HEK293 (cell line): Measurements from ENCODE around the gene ENDOG.
A peak's percentile ranks its signal among the peaks of the same experiment; 100 is the strongest.

Experiments used
- CTCF ChIA-PET: fragments of 350-600 bp; formaldehyde crosslinking; extraction: SDS; loops from one replicate; lab custom pipeline; 2021; ENCODE audit warnings: antibody characterized with exemption; lab: Yijun Ruan, JAX
- POLR2A ChIA-PET: fragments of 300-600 bp; formaldehyde crosslinking; extraction: SDS; loops from one replicate; lab custom pipeline; 2020; ENCODE audit warnings: antibody characterized with exemption, inconsistent platforms; lab: Yijun Ruan, JAX
- H3K27ac ChIP-seq: fragments of 200-500 bp; sonication (Bioruptor generic); 2 replicates; pipeline ENCODE4 v1.5.1; 2014; ENCODE audit warnings: low read depth, low read length, control low read depth, inconsistent platforms; ENCODE audit errors: extremely low read depth
- H3K36me3 ChIP-seq, 2 experiments: fragments of 200-500 bp in 1 of 2; sonication (Bioruptor generic) in 1 of 2; 1 replicate in 1 of 2; 2 replicates in 1 of 2; pipeline ENCODE4 v1.5.1; 2014 to 2017; ENCODE audit warnings: inconsistent platforms in 2 of 2, low read length in 2 of 2; ENCODE audit not compliant: control insufficient read depth in 2 of 2, insufficient read depth in 1 of 2
- H3K4me1 ChIP-seq: fragments of 200-500 bp; sonication (Bioruptor generic); 2 replicates; pipeline ENCODE4 v1.5.1; 2014; ENCODE audit warnings: mild to moderate bottlenecking, low read length, inconsistent platforms; ENCODE audit not compliant: control insufficient read depth, insufficient read depth
- H3K4me3 ChIP-seq: 2 replicates; pipeline ENCODE4 v1.5.1; 2011; ENCODE audit warnings: low read depth, mild to moderate bottlenecking, control low read depth, low read length, moderate library complexity
- H3K9me3 ChIP-seq: fragments of 200-500 bp; sonication (Bioruptor generic); 2 replicates; pipeline ENCODE4 v1.5.1; 2014; ENCODE audit warnings: low read depth, low read length, inconsistent platforms; ENCODE audit not compliant: control insufficient read depth, insufficient read depth
- EGR2 ChIP-seq: fragments of 450-650 bp; formaldehyde crosslinking; IDR thresholded peaks from 2 replicates; pipeline ENCODE4 v1.5.1; 2016; ENCODE audit warnings: low read depth, missing biosample characterization, missing genetic modification characterization
- GLIS2 ChIP-seq: fragments of 450-650 bp; formaldehyde crosslinking; IDR thresholded peaks from 2 replicates; pipeline ENCODE4 v1.5.1; 2016; ENCODE audit warnings: missing biosample characterization, missing genetic modification characterization
- SCRT1 ChIP-seq: fragments of 450-650 bp; formaldehyde crosslinking; IDR thresholded peaks from 2 replicates; pipeline ENCODE4 v1.5.1; 2016; ENCODE audit warnings: missing biosample characterization, missing genetic modification characterization, borderline replicate concordance
- SCRT2 ChIP-seq: fragments of 450-650 bp; formaldehyde crosslinking; IDR thresholded peaks from 2 replicates; pipeline ENCODE4 v1.5.1; 2016; ENCODE audit warnings: missing biosample characterization, missing genetic modification characterization
- WT1 ChIP-seq: fragments of 450-650 bp; formaldehyde crosslinking; IDR thresholded peaks from 2 replicates; pipeline ENCODE4 v1.5.1; 2016; ENCODE audit warnings: missing biosample characterization, missing genetic modification characterization
- ZBTB17 ChIP-seq: fragments of 450-650 bp; formaldehyde crosslinking; IDR thresholded peaks from 2 replicates; pipeline ENCODE4 v1.5.1; 2016; ENCODE audit warnings: missing biosample characterization, missing genetic modification characterization
- ZFHX2 ChIP-seq: fragments of 450-650 bp; formaldehyde crosslinking; conservative IDR thresholded peaks from 2 replicates; pipeline ENCODE4 v1.5.1; 2016; ENCODE audit warnings: missing biosample characterization, missing genetic modification characterization
- ZNF10 ChIP-seq: fragments of 450-650 bp; formaldehyde crosslinking; IDR thresholded peaks from 2 replicates; pipeline ENCODE4 v1.5.1; 2017; ENCODE audit warnings: missing biosample characterization, missing genetic modification characterization
- ZNF114 ChIP-seq: fragments of 450-650 bp; formaldehyde crosslinking; IDR thresholded peaks from 2 replicates; pipeline ENCODE4 v1.5.0; 2017; ENCODE audit warnings: missing biosample characterization, missing genetic modification characterization
- ZNF211 ChIP-seq: fragments of 450-650 bp; formaldehyde crosslinking; IDR thresholded peaks from 2 replicates; pipeline ENCODE4 v1.5.1; 2016; ENCODE audit warnings: low read depth, missing biosample characterization, missing genetic modification characterization
- ZNF214 ChIP-seq: fragments of 450-650 bp; formaldehyde crosslinking; IDR thresholded peaks from 2 replicates; pipeline ENCODE4 v1.5.1; 2017; ENCODE audit warnings: missing biosample characterization, mild to moderate bottlenecking, missing genetic modification characterization, borderline replicate concordance
- ZNF221 ChIP-seq: fragments of 450-650 bp; formaldehyde crosslinking; IDR thresholded peaks from 2 replicates; pipeline ENCODE4 v1.5.1; 2017; ENCODE audit warnings: missing biosample characterization, missing genetic modification characterization, borderline replicate concordance
- ZNF350 ChIP-seq: fragments of 450-650 bp; formaldehyde crosslinking; IDR thresholded peaks from 2 replicates; pipeline ENCODE4 v1.5.0; 2017; ENCODE audit warnings: missing biosample characterization, mild to moderate bottlenecking, missing genetic modification characterization
- ZNF416 ChIP-seq: fragments of 450-650 bp; formaldehyde crosslinking; IDR thresholded peaks from 2 replicates; pipeline ENCODE4 v1.5.1; 2016; ENCODE audit warnings: missing biosample characterization, missing genetic modification characterization
- ZNF426 ChIP-seq: fragments of 450-650 bp; formaldehyde crosslinking; IDR thresholded peaks from 2 replicates; pipeline ENCODE4 v1.5.1; 2017; ENCODE audit warnings: missing biosample characterization, missing genetic modification characterization, mild to moderate bottlenecking, inconsistent platforms, moderate library complexity
- ZNF561 ChIP-seq: fragments of 450-650 bp; IDR thresholded peaks from 2 replicates; pipeline ENCODE4 v1.5.1; 2018; ENCODE audit warnings: missing biosample characterization, missing genetic modification characterization, borderline replicate concordance
- TF ChIP-seq, protein P1 (sequence below): fragments of 450-650 bp; formaldehyde crosslinking; optimal IDR thresholded peaks from 2 replicates; pipeline ENCODE3; 2016; ENCODE audit warnings: missing biosample characterization, mild to moderate bottlenecking, missing genetic modification characterization
- TF ChIP-seq, protein P2 (sequence below): fragments of 450-650 bp; formaldehyde crosslinking; IDR thresholded peaks from 2 replicates; pipeline ENCODE4 v1.5.1; 2016; ENCODE audit warnings: missing biosample characterization, missing genetic modification characterization
- TF ChIP-seq, protein P3 (sequence below): fragments of 450-650 bp; IDR thresholded peaks from 2 replicates; pipeline ENCODE4 v1.5.1; 2018; ENCODE audit warnings: missing biosample characterization, missing genetic modification characterization
- TF ChIP-seq, protein P4 (sequence below): fragments of 450-650 bp; formaldehyde crosslinking; IDR thresholded peaks from 2 replicates; pipeline ENCODE4 v1.5.1; 2016; ENCODE audit warnings: missing biosample characterization, missing genetic modification characterization

ENDOG gene

DNA sequence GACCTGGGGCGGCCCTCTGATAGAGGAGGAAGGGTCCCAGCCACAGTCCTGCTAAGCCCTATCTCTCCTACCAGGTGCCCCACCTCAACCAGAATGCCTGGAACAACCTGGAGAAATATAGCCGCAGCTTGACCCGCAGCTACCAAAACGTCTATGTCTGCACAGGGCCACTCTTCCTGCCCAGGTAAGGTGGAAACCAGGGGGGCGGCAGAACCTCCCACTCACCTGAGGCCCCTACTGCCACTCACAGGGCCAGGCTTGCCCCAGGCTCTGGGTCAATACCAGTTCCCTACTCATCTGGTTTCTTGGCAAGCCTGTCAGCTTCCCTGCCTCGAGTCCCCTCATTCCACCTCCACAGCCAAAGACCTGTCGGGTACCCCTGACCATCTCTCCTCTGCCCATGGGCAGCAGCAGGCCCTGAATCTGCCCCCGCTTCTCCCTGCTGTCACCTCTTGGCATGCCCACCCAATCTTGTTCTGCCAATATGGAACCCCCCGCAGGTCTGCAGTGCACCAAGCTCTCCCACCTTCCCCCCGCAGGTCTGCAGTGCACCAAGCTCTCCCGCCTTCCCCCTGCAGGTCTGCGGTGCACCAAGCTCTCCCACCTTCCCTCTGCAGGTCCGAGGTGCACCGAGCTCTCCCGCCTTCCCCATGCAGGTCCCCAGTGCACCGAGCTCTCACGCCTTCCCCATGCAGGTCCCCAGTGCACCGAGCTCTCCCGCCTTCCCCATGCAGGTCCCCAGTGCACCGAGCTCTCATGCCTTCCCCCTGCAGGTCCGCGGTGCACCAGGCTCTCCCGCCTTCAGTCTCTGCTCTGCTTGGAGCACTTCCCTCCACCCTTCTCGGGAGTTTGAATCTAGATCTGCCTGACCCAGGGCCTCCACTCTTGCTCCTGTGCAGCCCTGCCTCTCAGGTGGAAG is 2.6 kb downstream of the ENDOG start:
- peaks cover 0 to 57% of the 10 kb centered on the region in 2 experiments; a peak in 1 of 3 replicates for H3K36me3 ChIP-seq
- POLR2A ChIA-PET, result interaction anchor here (0.5 to 4.1 kb wide), 2 partner anchors 8 to 54 kb away, joined by 4 to 94 read pairs; partner anchors contain the start of gene SPOUT1

DNA sequence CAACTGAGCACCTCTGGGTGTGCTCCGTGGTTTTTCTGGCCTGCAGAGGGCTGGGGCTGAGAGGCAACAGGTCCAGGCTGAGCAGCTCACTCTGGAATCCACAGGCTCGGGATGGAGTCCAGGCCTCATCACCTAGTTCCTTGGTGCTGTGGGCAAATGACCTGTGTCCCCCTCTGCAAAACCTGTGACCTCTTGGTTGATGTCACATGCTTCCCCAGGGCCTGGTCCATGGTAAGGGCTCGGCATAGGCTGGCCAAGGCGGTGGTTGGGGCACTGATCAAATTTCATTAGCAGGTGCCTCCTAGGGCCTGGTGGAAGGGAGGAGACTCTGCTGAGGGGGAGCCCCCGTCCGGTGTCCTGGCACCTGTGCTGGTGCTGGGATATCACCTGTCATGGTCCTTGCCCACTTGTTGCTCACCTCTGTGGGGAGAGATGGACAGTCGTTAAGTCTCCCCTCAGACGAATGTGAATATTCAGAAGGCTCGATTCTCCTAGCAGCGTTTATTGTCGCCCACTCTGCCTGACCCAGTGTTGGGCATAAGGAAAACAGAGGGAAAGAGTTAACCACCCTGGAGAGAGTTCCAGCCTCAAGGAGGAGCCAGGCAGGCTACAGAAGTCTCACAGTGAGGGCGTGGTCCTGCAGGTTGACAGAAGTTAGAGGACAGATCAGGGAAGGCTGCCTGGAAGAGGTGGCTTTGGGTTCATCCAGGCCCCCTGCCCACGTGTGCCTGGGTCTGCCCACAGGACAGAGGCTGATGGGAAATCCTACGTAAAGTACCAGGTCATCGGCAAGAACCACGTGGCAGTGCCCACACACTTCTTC is 3.5 kb downstream of the ENDOG start:
- CTCF ChIA-PET, result interaction anchor here (0.7 to 1.0 kb wide), 2 partner anchors 106 to 186 kb away, joined by 3 to 4 read pairs; no protein-coding TSS in a partner anchor
- no peaks in the 10 kb centered on the region for H3K4me1 ChIP-seq
- TF ChIP-seq, protein P1, sequence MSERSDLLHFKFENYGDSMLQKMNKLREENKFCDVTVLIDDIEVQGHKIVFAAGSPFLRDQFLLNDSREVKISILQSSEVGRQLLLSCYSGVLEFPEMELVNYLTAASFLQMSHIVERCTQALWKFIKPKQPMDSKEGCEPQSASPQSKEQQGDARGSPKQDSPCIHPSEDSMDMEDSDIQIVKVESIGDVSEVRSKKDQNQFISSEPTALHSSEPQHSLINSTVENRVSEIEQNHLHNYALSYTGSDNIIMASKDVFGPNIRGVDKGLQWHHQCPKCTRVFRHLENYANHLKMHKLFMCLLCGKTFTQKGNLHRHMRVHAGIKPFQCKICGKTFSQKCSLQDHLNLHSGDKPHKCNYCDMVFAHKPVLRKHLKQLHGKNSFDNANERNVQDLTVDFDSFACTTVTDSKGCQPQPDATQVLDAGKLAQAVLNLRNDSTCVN (tag by site-specific recombination), result no peak
- TF ChIP-seq ZNF426 (tag by site-specific recombination) (no peak), WT1 (tag by site-specific recombination) (no peak), ZNF416 (tag by site-specific recombination) (no peak), SCRT2 (tag by site-specific recombination) (peak; percentile 96), ZNF10 (0 out of 2 replicates have a peak, but pooled peaks have one; percentile 6), ZFHX2 (peak; percentile 17; the same call in 1 of the 2 replicates), ZNF211 (tag by site-specific recombination) (no peak), EGR2 (tag by site-specific recombination) (0 out of 2 replicates have a peak, but pooled peaks have one; percentile 12), ZNF114 (tag by site-specific recombination) (no peak), SCRT1 (tag by site-specific recombination) (peak; percentile 83)
- TF ChIP-seq, protein P2, sequence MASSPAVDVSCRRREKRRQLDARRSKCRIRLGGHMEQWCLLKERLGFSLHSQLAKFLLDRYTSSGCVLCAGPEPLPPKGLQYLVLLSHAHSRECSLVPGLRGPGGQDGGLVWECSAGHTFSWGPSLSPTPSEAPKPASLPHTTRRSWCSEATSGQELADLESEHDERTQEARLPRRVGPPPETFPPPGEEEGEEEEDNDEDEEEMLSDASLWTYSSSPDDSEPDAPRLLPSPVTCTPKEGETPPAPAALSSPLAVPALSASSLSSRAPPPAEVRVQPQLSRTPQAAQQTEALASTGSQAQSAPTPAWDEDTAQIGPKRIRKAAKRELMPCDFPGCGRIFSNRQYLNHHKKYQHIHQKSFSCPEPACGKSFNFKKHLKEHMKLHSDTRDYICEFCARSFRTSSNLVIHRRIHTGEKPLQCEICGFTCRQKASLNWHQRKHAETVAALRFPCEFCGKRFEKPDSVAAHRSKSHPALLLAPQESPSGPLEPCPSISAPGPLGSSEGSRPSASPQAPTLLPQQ (tag by site-specific recombination), result no peak
- TF ChIP-seq, protein P3, sequence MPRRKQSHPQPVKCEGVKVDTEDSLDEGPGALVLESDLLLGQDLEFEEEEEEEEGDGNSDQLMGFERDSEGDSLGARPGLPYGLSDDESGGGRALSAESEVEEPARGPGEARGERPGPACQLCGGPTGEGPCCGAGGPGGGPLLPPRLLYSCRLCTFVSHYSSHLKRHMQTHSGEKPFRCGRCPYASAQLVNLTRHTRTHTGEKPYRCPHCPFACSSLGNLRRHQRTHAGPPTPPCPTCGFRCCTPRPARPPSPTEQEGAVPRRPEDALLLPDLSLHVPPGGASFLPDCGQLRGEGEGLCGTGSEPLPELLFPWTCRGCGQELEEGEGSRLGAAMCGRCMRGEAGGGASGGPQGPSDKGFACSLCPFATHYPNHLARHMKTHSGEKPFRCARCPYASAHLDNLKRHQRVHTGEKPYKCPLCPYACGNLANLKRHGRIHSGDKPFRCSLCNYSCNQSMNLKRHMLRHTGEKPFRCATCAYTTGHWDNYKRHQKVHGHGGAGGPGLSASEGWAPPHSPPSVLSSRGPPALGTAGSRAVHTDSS (tag by site-specific recombination), result no peak
- TF ChIP-seq, all 188 proteins: peak for 5
- no peak overlapping the region for H3K27ac ChIP-seq
- H3K4me3 ChIP-seq, result no peak overlapping the region
- H3K36me3 ChIP-seq, result peaks cover 0 to 66% of the 10 kb centered on the region in 2 experiments; a peak in 1 of 3 replicates
- POLR2A ChIA-PET, result interaction anchor here (0.5 to 4.1 kb wide), 3 partner anchors 7 to 55 kb away, joined by 4 to 94 read pairs (median 4); partner anchors contain the start of gene SPOUT1
- H3K9me3 ChIP-seq, result no peaks in the 10 kb centered on the region

More for the DNA sequence above, 2.6 kb downstream of the ENDOG start:
- CTCF ChIA-PET, result interaction anchor here (0.6 to 2.0 kb wide), 5 partner anchors 63 to 185 kb away, joined by 3 to 8 read pairs (median 4); no protein-coding TSS in a partner anchor
- Histone ChIP-seq H3K4me1 (no peaks in the 10 kb centered on the region), H3K9me3 (no peaks in the 10 kb centered on the region), H3K27ac (no peak overlapping the region)
- TF ChIP-seq ZNF561 (tag by site-specific recombination) (no peak), ZNF214 (tag by site-specific recombination) (no peak), ZBTB17 (tag by site-specific recombination) (no peak), GLIS2 (tag by site-specific recombination) (no peak), ZNF221 (no peak), ZNF350 (tag by site-specific recombination) (no peak)
- TF ChIP-seq, protein P4, sequence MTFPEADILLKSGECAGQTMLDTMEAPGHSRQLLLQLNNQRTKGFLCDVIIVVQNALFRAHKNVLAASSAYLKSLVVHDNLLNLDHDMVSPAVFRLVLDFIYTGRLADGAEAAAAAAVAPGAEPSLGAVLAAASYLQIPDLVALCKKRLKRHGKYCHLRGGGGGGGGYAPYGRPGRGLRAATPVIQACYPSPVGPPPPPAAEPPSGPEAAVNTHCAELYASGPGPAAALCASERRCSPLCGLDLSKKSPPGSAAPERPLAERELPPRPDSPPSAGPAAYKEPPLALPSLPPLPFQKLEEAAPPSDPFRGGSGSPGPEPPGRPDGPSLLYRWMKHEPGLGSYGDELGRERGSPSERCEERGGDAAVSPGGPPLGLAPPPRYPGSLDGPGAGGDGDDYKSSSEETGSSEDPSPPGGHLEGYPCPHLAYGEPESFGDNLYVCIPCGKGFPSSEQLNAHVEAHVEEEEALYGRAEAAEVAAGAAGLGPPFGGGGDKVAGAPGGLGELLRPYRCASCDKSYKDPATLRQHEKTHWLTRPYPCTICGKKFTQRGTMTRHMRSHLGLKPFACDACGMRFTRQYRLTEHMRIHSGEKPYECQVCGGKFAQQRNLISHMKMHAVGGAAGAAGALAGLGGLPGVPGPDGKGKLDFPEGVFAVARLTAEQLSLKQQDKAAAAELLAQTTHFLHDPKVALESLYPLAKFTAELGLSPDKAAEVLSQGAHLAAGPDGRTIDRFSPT, result 0 out of 2 replicates have a peak, but pooled peaks have one; percentile 41
- TF ChIP-seq, all 188 proteins: peak for 1
- no peak overlapping the region for H3K4me3 ChIP-seq
